DMS153 treated with DMSO at 0.1 percent for 48 hours (cell line): ENCODE data around the gene CERCAM.

ENCODE experiments used
- DNase-seq: peaks from one replicate; lab custom pipeline; 2025; ENCODE audit not compliant: unreplicated experiment; lab: John Stamatoyannopoulos, UW

Gene CERCAM

GRCh38 chr9:128420651-128421481, at the start of gene CERCAM:
Gene CERCAM, plus strand, starts transcription at chr9:128420857. Its CDS starts 21 bp downstream, at chr9:128420878.
- no peak for DNase-seq

GRCh38 chr9:128371630-128372117, 49.0 kb upstream of the CERCAM start:
- no peak for DNase-seq

- no peak for DNase-seq
Observed at GRCh38 chr9:128372188-128372641, 48.4 kb upstream of the CERCAM start.

- no peak for DNase-seq
Observed at GRCh38 chr9:128372784-128373183, 47.9 kb upstream of the CERCAM start.

- DNase-seq, result no peak
Observed at GRCh38 chr9:128374221-128374675, 46.4 kb upstream of the CERCAM start.

- DNase-seq, result no peak
Observed at GRCh38 chr9:128375865-128376264, 44.8 kb upstream of the CERCAM start.

- DNase-seq, result no peak
Observed at GRCh38 chr9:128382261-128382660, 38.4 kb upstream of the CERCAM start.

- DNase-seq, result no peak
Observed at GRCh38 chr9:128383007-128383753, 37.5 kb upstream of the CERCAM start.

GRCh38 chr9:128383791-128384190, 36.9 kb upstream of the CERCAM start:
- DNase-seq, result no peak

GRCh38 chr9:128384801-128385495, 35.7 kb upstream of the CERCAM start:
- DNase-seq, result no peak

- DNase-seq, result no peak
Observed at GRCh38 chr9:128385496-128386460, 34.9 kb upstream of the CERCAM start.

GRCh38 chr9:128388150-128388549, 32.5 kb upstream of the CERCAM start:
- no peak for DNase-seq

- DNase-seq, result no peak
Observed at GRCh38 chr9:128389395-128390149, 31.1 kb upstream of the CERCAM start.

- DNase-seq, result no peak
Observed at GRCh38 chr9:128390150-128390812, 30.4 kb upstream of the CERCAM start.

GRCh38 chr9:128390813-128391711, 29.6 kb upstream of the CERCAM start:
- no peak for DNase-seq

GRCh38 chr9:128391956-128392301, 28.7 kb upstream of the CERCAM start:
- DNase-seq, result no peak

- DNase-seq, result no peak
Observed at GRCh38 chr9:128392302-128393144, 28.1 kb upstream of the CERCAM start.
